Sigmoid colon (tissue), 7 donors: Measurements from ENCODE around the gene CD44. TPM values are rescaled to one million over a fixed set of nuclear protein-coding genes. Genes with fewer than 3 reads are reported as not detected.

Experiments
- DNase-seq: peaks from one replicate; pipeline ENCODE4 v3.0.0-alpha.2; 2019
- H3K27ac ChIP-seq, 4 donors: fragments of 200-600 bp; sonication (generic); one replicate each; pipeline ENCODE4 v1.5.1; 2016 to 2019; ENCODE audit warnings: mild to moderate bottlenecking in 1 of 4
- H3K27me3 ChIP-seq, 3 donors: fragments of 200-600 bp; sonication (generic); one replicate each; pipeline ENCODE4 v1.5.1; 2019; ENCODE audit warnings: mild to moderate bottlenecking in 1 of 3
- H3K36me3 ChIP-seq, 4 donors: fragments of 200-600 bp; sonication (generic); one replicate each; pipeline ENCODE4 v1.5.1; 2016 to 2019
- H3K4me1 ChIP-seq, 4 donors: fragments of 200-600 bp; sonication (generic); one replicate each; pipeline ENCODE4 v1.5.1; 2017 to 2019
- H3K4me3 ChIP-seq, 4 donors: fragments of 200-600 bp; sonication (generic); one replicate each; pipeline ENCODE4 v1.5.1; 2017 to 2019; ENCODE audit warnings: mild to moderate bottlenecking in 2 of 4, moderate library complexity in 1 of 4
- H3K9me3 ChIP-seq, 4 donors: fragments of 200-600 bp in 3 of 4; sonication (generic) in 3 of 4; one replicate each; pipeline versions ENCODE4 v1.5.1 to v1.6.1; 2013 to 2019
- EP300 ChIP-seq, 4 donors: sonication (generic); formaldehyde crosslinking; IDR thresholded peaks; one replicate each; pipeline ENCODE4 v1.6.1; 2017; ENCODE audit warnings: antibody characterized with exemption in 4 of 4
- POLR2A ChIP-seq, 2 donors: fragments of 450-650 bp; IDR thresholded peaks; one replicate each; pipeline ENCODE4 v1.6.1; 2016; ENCODE audit warnings: antibody characterized with exemption in 2 of 2, mild to moderate bottlenecking in 2 of 2, moderate library complexity in 2 of 2
- POLR2AphosphoS5 ChIP-seq, 4 donors: sonication (generic); formaldehyde crosslinking; IDR thresholded peaks; one replicate each; pipeline ENCODE4 v1.6.1; 2017; ENCODE audit warnings: antibody characterized with exemption in 4 of 4
- WGBS, 2 donors: extraction: QIAGEN DNeasy Blood & Tissue Kit; methylation state at CpG; one replicate each; pipeline ENCODE4 v1.1.7; 2013; 5-methylcytosine and 5-hydroxymethylcytosine counted together
- intact Hi-C: fragments of 100-400 bp; cut with DNase I; formaldehyde crosslinking; loops from one replicate; pipeline ENCODE4 v1.15.1; 2023
- polyA plus RNA-seq, 3 donors: library from polyadenylated mRNA; stranded (reverse); fragments of 200-250 nt; gene quantifications; one replicate each; pipeline ENCODE4 v1.2.3, GENCODE V29; 2013
- total RNA-seq, 4 donors: library from RNA; depleted of rRNA; stranded (reverse); fragments of >200 nt; gene quantifications; one replicate each; pipeline ENCODE4 v1.1.0, GENCODE V29; 2016
- TF ChIP-seq, protein P1 (sequence below), 4 experiments: fragments of 450-650 bp in 3 of 4; fragments of 200-600 bp in 1 of 4; IDR thresholded peaks; one replicate each; pipeline ENCODE4 v1.5.1; 2016 to 2019; ENCODE audit warnings: antibody characterized with exemption in 4 of 4, mild to moderate bottlenecking in 3 of 4, moderate library complexity in 2 of 4
- donor health status: healthy with polysubstance abuse.
- donor health status: Bipolar disorder and iron deficiency.
- donor health status: healthy.

Gene CD44
- total and polyA plus RNA-seq, 7 donors, result 28.4 to 228 (median 76.4) TPM

DNA sequence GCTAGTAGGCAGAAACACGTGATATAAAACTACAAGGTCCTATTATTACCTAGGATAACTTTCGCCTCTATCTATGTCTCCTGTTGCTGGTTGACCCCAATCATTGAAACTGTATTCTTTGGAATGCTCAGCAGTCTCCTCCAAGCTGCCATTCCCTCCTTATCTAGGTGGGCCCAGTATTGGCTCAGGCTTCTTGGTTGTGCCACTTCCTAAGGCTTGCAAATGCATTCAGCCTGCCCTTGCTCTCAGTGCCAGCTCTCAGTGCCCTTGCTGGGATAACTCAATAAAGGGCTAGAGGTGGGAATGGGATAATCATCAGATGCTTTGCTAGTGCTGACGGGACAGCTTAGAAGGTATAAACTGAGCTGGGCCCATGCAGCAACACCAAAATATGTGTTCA is 13.6 kb downstream of the CD44 start:
- peaks cover 0 to 72% (median 33%) of the 10 kb centered on the region in 4 donors for H3K4me1 ChIP-seq
- intact Hi-C loops, result no loop called here
- peak overlapping the region in 1 of 4 donors; percentile 31 for H3K27ac ChIP-seq
- DNase-seq, result no peak
- no peak for TF ChIP-seq POLR2AphosphoS5 (IDR thresholded peaks at IDR 0.05)
- TF ChIP-seq POLR2A (IDR thresholded peaks at IDR 0.05), result no peak
- TF ChIP-seq EP300 (IDR thresholded peaks at IDR 0.05), result no peak
- TF ChIP-seq, protein P1, sequence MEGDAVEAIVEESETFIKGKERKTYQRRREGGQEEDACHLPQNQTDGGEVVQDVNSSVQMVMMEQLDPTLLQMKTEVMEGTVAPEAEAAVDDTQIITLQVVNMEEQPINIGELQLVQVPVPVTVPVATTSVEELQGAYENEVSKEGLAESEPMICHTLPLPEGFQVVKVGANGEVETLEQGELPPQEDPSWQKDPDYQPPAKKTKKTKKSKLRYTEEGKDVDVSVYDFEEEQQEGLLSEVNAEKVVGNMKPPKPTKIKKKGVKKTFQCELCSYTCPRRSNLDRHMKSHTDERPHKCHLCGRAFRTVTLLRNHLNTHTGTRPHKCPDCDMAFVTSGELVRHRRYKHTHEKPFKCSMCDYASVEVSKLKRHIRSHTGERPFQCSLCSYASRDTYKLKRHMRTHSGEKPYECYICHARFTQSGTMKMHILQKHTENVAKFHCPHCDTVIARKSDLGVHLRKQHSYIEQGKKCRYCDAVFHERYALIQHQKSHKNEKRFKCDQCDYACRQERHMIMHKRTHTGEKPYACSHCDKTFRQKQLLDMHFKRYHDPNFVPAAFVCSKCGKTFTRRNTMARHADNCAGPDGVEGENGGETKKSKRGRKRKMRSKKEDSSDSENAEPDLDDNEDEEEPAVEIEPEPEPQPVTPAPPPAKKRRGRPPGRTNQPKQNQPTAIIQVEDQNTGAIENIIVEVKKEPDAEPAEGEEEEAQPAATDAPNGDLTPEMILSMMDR (IDR thresholded peaks at IDR 0.05), result no peak
- WGBS, 2 donors, result 93 to 97% methylated on average over 3 of the region's 3 CpGs
- H3K36me3 ChIP-seq, result no peaks in the 10 kb centered on the region
- no peaks in the 10 kb centered on the region for H3K9me3 ChIP-seq
- no peaks in the 10 kb centered on the region for H3K27me3 ChIP-seq
- H3K4me3 ChIP-seq, result no peak overlapping the region

DNA sequence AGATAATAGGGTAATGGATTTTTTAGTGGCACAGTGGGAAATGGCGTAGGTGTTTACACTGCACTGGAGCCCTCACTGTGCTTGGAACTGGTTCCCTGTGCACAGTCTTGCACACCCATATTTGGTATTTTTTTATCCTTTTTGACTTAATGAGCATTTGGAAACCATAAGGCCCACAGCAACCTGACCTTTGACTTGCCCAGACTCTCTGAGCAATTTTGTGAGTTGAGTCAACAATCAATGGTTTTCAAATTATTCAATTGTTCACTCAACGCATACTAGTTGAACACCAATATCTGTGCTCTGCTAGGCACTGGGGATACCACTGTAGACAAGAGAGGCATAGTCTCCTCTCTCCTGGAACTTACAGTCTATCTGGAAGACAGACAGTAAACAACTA is 14.3 kb downstream of the CD44 start:
- no peak overlapping the region for H3K4me3 ChIP-seq
- intact Hi-C loops, result no loop called here
- DNase-seq, result no peak
- H3K4me1 ChIP-seq, result peaks cover 0 to 79% (median 40%) of the 10 kb centered on the region in 4 donors
- no peaks in the 10 kb centered on the region for H3K9me3 ChIP-seq
- TF ChIP-seq POLR2A (IDR thresholded peaks at IDR 0.05) (no peak), POLR2AphosphoS5 (IDR thresholded peaks at IDR 0.05) (no peak), EP300 (IDR thresholded peaks at IDR 0.05) (no peak)
- TF ChIP-seq, protein P1 (IDR thresholded peaks at IDR 0.05), result no peak
- peak overlapping the region in 2 of 4 donors; percentile 12 to 34 for H3K27ac ChIP-seq
- no peaks in the 10 kb centered on the region for H3K36me3 ChIP-seq
- WGBS, 2 donors, result 88 to 89% methylated on average over 2 of the region's 2 CpGs
- no peaks in the 10 kb centered on the region for H3K27me3 ChIP-seq

GRCh38 chr11:35154952-35155351 is 16.0 kb downstream of the CD44 start:
- no peaks in the 10 kb centered on the region for H3K27me3 ChIP-seq
- 96 to 98% methylated on average over 1 of the region's 1 CpG for WGBS, 2 donors
- H3K36me3 ChIP-seq, result no peaks in the 10 kb centered on the region
- H3K4me1 ChIP-seq, result peaks cover 0 to 90% (median 48%) of the 10 kb centered on the region in 4 donors
- H3K9me3 ChIP-seq, result no peaks in the 10 kb centered on the region
- no peak for DNase-seq
- TF ChIP-seq EP300 (IDR thresholded peaks at IDR 0.05) (no peak), POLR2A (IDR thresholded peaks at IDR 0.05) (no peak), POLR2AphosphoS5 (IDR thresholded peaks at IDR 0.05) (no peak)
- TF ChIP-seq, protein P1 (IDR thresholded peaks at IDR 0.05), result no peak
- no peak overlapping the region for H3K4me3 ChIP-seq
- H3K27ac ChIP-seq, result peak overlapping the region in 1 of 4 donors; percentile 9
- intact Hi-C loops, result no loop called here

GRCh38 chr11:35155677-35156076 is 16.7 kb downstream of the CD44 start:
- peaks cover 0 to 91% (median 53%) of the 10 kb centered on the region in 4 donors for H3K4me1 ChIP-seq
- WGBS, 2 donors, result 88 to 92% methylated on average over 5 of the region's 5 CpGs

More at GRCh38 chr11:35155677-35156076, 16.7 kb downstream of the CD44 start:
- intact Hi-C loops, result no loop called here
- no peaks in the 10 kb centered on the region for H3K9me3 ChIP-seq
- no peak overlapping the region for H3K27ac ChIP-seq
- H3K27me3 ChIP-seq, result no peaks in the 10 kb centered on the region
- no peak for TF ChIP-seq POLR2A (IDR thresholded peaks at IDR 0.05)
- TF ChIP-seq, protein P1 (IDR thresholded peaks at IDR 0.05), result no peak
- no peak for TF ChIP-seq POLR2AphosphoS5 (IDR thresholded peaks at IDR 0.05)
- no peak for TF ChIP-seq EP300 (IDR thresholded peaks at IDR 0.05)
- no peak for DNase-seq
- no peak overlapping the region for H3K4me3 ChIP-seq
- no peaks in the 10 kb centered on the region for H3K36me3 ChIP-seq
